ENCODE measurements around the gene STARD6. TPM values are rescaled to one million over a fixed set of nuclear protein-coding genes. Genes with fewer than 3 reads are reported as not detected.
A peak's percentile ranks its signal among the peaks of the same experiment; 100 is the strongest.

STARD6 gene
- polyA plus RNA-seq, 1 of the 3 experiments (the other 2 are of a cell fraction) = not detected

- CTCF ChIA-PET = interaction anchor here (1.3 kb wide), 1 partner anchor 10 kb away, joined by 4 read pairs; no protein-coding TSS in a partner anchor
- DNase-seq = no peak
- Histone ChIP-seq H3K27me3 (ENCODE audit: insufficient read depth) (no peaks in the 10 kb centered on the region), H3K4me1 (ENCODE audit: control insufficient read depth in 1 of 2, insufficient read depth in 2 of 2, low read depth in 1 of 2, low read length in 1 of 2) (no peaks in the 10 kb centered on the region), H3K9ac (no peak overlapping the region), H3K27ac (ENCODE audit: low read depth in 2 of 2, low read length in 1 of 2) (no peak overlapping the region), H3K9me2 (no peaks in the 10 kb centered on the region), H3K4me3 (ENCODE audit: low read depth in 2 of 2, low read length in 1 of 2) (no peak overlapping the region), H2AFZ (ENCODE audit: low read depth) (no peak overlapping the region), H3K4me2 (no peak overlapping the region), H3K36me3 (replicated peaks in 1 of 2; ENCODE audit: control insufficient read depth in 1 of 2, insufficient read depth in 2 of 2, low read length in 1 of 2) (no peaks in the 10 kb centered on the region), H3F3A (replicated peaks; ENCODE audit: insufficient read depth) (no peaks in the 10 kb centered on the region), H3K79me2 (ENCODE audit: insufficient read depth) (no peaks in the 10 kb centered on the region), H3K9me3 (no peaks in the 10 kb centered on the region; the same call in 1 of the 2 replicates), H4K20me1 (ENCODE audit: insufficient read depth) (no peaks in the 10 kb centered on the region)
- POLR2A ChIA-PET = no interaction called here
- WGBS (ENCODE audit: low lambda C conversion rate) = 47% methylated on average over 2 of the region's 2 CpGs
- TF ChIP-seq USF1 (IDR thresholded peaks at IDR 0.05; ENCODE audit: borderline replicate concordance, low read depth) = no peak
- no peak for TF ChIP-seq NFIC (IDR thresholded peaks at IDR 0.05; ENCODE audit: borderline replicate concordance)
- no peak for TF ChIP-seq TCF12 (IDR thresholded peaks at IDR 0.05)
- TF ChIP-seq RXRA (IDR thresholded peaks at IDR 0.05; ENCODE audit: borderline replicate concordance, low read depth) = no peak
- TF ChIP-seq EZH2phosphoT487 (IDR thresholded peaks at IDR 0.05; ENCODE audit: borderline replicate concordance, low read depth) = no peak
- TF ChIP-seq FOXJ3 (CRISPR knock-in tag; IDR thresholded peaks at IDR 0.05) = no peak
- TF ChIP-seq RFX5 (IDR thresholded peaks at IDR 0.05; ENCODE audit: low read length) = no peak
- TF ChIP-seq POLR2AphosphoS5 (IDR thresholded peaks at IDR 0.05; ENCODE audit: low read depth, low read length) = no peak
- no peak for TF ChIP-seq RCOR1 (IDR thresholded peaks at IDR 0.05; ENCODE audit: low read length)
- no peak for TF ChIP-seq JUND (IDR thresholded peaks at IDR 0.05)
- TF ChIP-seq MAX (IDR thresholded peaks at IDR 0.05; ENCODE audit: low read depth) = no peak
- TF ChIP-seq ELF1 (IDR thresholded peaks at IDR 0.05) = no peak
- no peak for TF ChIP-seq YY1 (IDR thresholded peaks at IDR 0.05; ENCODE audit: low read depth)
- TF ChIP-seq RAD21 (IDR thresholded peaks at IDR 0.05; ENCODE audit: low read length) = no peak
- no peak for TF ChIP-seq GATA2 (CRISPR knock-in tag; IDR thresholded peaks at IDR 0.05)
- no peak for TF ChIP-seq USF2 (IDR thresholded peaks at IDR 0.05; ENCODE audit: borderline replicate concordance, low read depth, low read length)
Measured at GRCh38 chr18:54335638-54336173, 22.0 kb downstream of the STARD6 start.

GRCh38 chr18:54330768-54331548, 26.7 kb downstream of the STARD6 start:
- Histone ChIP-seq H3K9ac (no peak overlapping the region), H3K79me2 (ENCODE audit: insufficient read depth) (no peaks in the 10 kb centered on the region), H3K4me2 (no peak overlapping the region), H3F3A (replicated peaks; ENCODE audit: insufficient read depth) (no peaks in the 10 kb centered on the region), H3K27me3 (ENCODE audit: insufficient read depth) (no peaks in the 10 kb centered on the region), H3K9me2 (no peaks in the 10 kb centered on the region), H3K36me3 (replicated peaks in 1 of 2; ENCODE audit: control insufficient read depth in 1 of 2, insufficient read depth in 2 of 2, low read length in 1 of 2) (no peaks in the 10 kb centered on the region), H4K20me1 (ENCODE audit: insufficient read depth) (no peaks in the 10 kb centered on the region), H3K27ac (ENCODE audit: low read depth in 2 of 2, low read length in 1 of 2) (no peak overlapping the region), H3K4me3 (ENCODE audit: low read depth in 2 of 2, low read length in 1 of 2) (no peak overlapping the region), H3K9me3 (no peaks in the 10 kb centered on the region), H3K4me1 (ENCODE audit: control insufficient read depth in 1 of 2, insufficient read depth in 2 of 2, low read depth in 1 of 2, low read length in 1 of 2) (no peaks in the 10 kb centered on the region), H2AFZ (ENCODE audit: low read depth) (no peak overlapping the region)
- ChIA-PET POLR2A (no interaction called here), CTCF (interaction anchor here (1.1 to 1.6 kb wide), 4 partner anchors 9 to 27 kb away, joined by 3 to 6 read pairs (median 3); partner anchors contain the start of genes C18orf54 and STARD6)
- DNase-seq = no peak
- 34% methylated on average over 6 of the region's 6 CpGs for WGBS (ENCODE audit: low lambda C conversion rate)
- TF ChIP-seq ELF1 (IDR thresholded peaks at IDR 0.05) (no peak), SMC3 (IDR thresholded peaks at IDR 0.05; ENCODE audit: low read depth, low read length) (no peak), USF1 (IDR thresholded peaks at IDR 0.05; ENCODE audit: borderline replicate concordance, low read depth) (no peak), FOXM1 (IDR thresholded peaks at IDR 0.05; ENCODE audit: low read depth) (no peak), YY1 (IDR thresholded peaks at IDR 0.05; ENCODE audit: low read depth) (no peak), RAD21 (IDR thresholded peaks at IDR 0.05; ENCODE audit: low read length) (peak; percentile 26; the same call in 1 of the 2 replicates), FOXJ3 (CRISPR knock-in tag; IDR thresholded peaks at IDR 0.05) (no peak), CTCF (IDR thresholded peaks at IDR 0.05) (peak; percentile 46)

All from SK-N-SH (cell line).